Skin epidermis (tissue), 12 donors: ENCODE results near the gene PI4KB.

Source experiments
- H3K27ac ChIP-seq, 21 experiments: fragments of 200-600 bp; sonication (generic) in 11 of 21; one replicate each; pipeline ENCODE4 v1.5.0; 2020; ENCODE audit warnings: mild to moderate bottlenecking in 3 of 21, inconsistent platforms in 2 of 21, moderate library complexity in 2 of 21
- H3K4me3 ChIP-seq, 7 experiments: fragments of 200-600 bp; sonication (generic) in 2 of 7; one replicate each; pipeline ENCODE4 v1.5.0; 2020; ENCODE audit warnings: inconsistent platforms in 2 of 7, mild to moderate bottlenecking in 2 of 7, moderate library complexity in 1 of 7

The PI4KB gene

DNA sequence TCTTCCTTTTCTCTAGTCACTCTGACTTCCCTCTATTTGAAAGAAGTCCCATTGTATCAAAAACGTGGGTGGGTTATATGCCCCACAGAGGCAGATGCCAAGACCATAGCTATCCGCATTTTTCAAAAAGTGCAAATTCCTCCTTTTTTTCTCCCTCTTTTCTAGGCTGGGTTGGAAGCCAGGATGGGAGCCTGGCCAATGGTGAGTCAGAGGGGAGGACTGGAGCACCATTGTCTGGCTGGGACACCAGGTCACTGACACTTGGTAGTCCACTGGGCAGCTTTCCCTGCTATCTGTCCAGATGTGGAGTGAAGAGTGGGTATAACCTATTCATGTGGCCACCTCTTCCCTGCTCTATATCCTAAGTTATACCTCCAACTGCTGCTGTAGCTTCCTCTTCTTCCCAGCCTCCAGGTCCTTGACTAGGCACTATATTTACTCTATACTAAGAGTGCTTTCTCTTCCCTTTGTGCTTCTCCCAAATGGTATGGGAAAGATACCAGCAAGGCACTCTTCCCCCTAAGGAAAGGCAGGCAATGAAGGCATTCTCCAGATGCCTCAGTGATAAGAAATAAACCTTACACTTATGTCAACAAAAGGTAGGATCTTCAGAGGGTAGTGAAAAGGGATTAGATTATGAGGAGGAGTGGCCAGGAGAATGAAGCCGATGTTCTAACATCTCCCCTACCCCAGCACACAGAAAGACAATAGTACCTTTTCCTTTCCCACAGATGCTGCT lies 12.9 kb downstream of the PI4KB start:
- Histone ChIP-seq H3K27ac (peak overlapping the region in 4 of 21 experiments; percentile 12 to 80 (median 28)), H3K4me3 (no peak overlapping the region)

DNA sequence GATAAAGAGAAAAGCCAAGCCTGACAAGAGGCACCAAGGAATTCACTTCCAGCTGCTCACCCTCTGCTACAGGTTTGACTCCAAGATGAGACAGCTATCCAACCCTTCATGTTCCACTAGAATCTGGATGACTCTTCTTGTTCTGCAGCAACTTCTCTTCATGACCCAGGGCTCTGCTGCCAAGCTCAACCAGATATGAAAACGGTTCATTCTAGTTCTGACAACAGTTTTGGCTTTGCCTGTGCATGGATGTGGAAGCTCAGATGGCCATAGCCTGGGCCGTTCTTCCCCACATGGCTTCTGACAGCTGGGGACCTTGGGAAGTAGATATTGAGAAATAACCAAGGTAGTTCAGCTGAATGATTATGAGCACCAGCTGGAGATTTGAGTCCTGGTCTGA lies 13.7 kb downstream of the PI4KB start:
- H3K27ac ChIP-seq: peak overlapping the region in 6 of 21 experiments; percentile 13 to 84 (median 50)
- no peak overlapping the region for H3K4me3 ChIP-seq

DNA sequence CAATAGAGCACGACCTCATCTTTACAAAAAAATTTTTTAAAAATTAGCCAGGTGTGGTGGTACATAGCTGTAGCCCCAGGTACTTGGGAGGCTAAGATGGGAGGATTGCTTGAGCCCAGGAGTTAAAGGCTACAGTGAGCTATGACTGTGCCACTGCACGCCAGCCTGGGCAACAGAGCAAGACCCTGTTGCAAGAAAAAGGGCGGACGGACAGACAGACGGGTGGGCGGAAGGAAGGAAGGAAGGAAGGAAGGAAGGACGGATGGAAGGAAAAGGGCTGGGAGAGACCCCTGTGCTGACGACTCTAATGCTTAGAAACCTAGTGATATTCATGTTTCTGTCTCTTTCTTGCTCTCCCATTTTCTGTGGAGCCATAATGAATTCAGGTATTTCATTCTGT lies 14.4 kb downstream of the PI4KB start:
- H3K4me3 ChIP-seq: no peak overlapping the region

DNA sequence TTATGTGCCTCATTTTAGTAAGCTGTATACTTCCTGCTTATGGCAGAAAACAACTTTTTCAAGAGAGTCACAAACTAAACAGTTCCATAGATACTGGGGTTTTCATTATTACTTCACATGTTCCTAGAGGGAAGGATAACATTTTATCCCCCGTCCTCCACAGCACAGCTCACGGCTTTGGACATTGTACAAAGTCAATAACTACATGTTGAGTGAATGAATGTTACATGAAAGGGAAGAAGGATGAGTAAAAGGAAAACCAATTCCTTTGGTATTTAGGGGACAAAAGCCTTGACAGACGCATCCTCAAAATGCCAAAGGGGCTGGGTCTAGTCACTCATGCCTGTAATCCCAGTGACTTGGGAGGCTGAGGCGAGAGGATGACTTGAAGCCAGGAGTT lies 14.8 kb downstream of the PI4KB start:
- Histone ChIP-seq H3K4me3 (no peak overlapping the region), H3K27ac (peak overlapping the region in 19 of 21 experiments; percentile 15 to 84 (median 71))

More for the DNA sequence above, 14.4 kb downstream of the PI4KB start:
- peak overlapping the region in 8 of 21 experiments; percentile 58 to 84 (median 78) for H3K27ac ChIP-seq

DNA sequence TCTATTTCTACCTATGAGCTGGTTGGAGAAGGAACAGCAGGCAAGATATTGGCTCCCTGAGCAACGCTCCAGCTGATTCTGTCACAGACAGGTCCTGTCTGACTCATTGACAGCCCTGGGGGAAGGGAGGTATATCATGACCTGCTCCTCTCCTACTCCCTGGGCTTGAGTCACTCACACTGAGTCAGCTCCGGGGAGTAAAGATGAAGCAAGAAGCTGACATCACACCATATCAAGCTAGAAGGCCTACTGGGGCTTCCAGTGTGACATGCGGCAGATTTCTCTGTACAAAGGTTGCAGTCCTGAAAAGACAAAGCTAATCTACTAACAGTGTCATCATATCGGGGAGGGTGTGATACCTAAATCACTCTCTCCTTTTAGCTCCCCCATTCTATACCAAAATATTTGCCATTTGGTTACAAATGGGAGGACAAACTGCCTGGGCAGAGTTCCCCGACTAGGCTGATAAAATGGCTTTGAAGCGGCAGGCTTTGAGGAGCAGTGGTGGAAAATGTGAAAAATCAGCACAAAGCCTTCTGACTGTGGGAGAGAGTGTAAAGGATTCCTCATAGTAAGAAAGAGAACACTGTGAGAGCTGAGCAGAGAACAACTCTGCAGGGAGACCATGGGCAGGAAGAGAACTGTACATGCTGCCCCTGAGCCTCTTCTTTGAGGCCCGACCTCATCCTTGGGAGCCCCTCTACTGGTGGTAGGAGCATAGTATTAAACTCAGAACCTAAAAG lies 15.5 kb downstream of the PI4KB start:
- no peak overlapping the region for H3K4me3 ChIP-seq
- H3K27ac ChIP-seq: peak overlapping the region in 20 of 21 experiments; percentile 15 to 84 (median 72)

DNA sequence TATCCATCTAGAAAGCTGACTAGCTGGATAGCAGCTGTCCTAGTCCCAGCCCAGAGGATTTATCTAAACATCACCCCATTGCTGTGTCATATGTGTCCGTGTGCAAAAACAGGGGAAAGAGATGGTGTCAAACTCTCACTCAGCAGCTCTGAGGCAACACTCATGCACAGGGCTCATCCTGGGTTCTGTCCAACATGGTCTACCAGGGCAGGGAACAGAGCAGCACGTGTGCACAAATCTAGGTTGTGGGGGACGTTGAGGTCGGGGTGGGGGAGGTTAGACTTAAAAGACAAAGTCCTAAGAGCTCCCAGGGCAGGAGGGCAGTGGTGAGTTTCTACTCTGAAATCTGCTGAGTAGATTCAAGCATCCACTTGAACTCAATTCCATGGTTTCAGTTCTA lies 16.2 kb downstream of the PI4KB start:
- peak overlapping the region in 16 of 21 experiments; percentile 6 to 80 (median 47) for H3K27ac ChIP-seq
- H3K4me3 ChIP-seq: no peak overlapping the region

DNA sequence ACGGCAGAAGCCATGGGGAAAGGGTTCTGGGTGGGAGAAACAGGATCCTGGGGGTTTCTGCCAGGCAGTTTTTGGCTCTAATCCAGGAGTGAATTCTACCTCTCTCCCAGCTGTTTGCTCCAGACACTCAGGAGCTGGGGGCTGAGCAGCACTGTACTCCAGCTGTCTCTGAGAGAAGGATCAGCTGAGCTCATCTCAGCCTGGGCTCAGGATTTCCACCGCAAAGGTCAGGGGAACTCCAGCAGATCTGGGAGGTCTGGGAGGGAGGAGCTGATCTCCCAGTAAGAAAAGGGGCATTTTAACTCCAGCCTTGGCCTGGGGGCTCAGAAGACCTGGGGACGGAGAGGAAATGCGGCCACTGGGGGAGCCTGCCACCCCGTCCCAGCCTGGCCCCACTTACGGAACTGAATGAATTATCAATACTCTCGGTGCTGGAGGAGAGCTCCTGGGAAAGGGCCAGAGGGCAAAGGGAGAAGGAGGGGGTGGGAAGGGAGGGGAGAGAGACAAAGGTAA lies 17.3 kb downstream of the PI4KB start:
- H3K27ac ChIP-seq: peak overlapping the region in 11 of 21 experiments; percentile 1 to 80 (median 42)
- no peak overlapping the region for H3K4me3 ChIP-seq

DNA sequence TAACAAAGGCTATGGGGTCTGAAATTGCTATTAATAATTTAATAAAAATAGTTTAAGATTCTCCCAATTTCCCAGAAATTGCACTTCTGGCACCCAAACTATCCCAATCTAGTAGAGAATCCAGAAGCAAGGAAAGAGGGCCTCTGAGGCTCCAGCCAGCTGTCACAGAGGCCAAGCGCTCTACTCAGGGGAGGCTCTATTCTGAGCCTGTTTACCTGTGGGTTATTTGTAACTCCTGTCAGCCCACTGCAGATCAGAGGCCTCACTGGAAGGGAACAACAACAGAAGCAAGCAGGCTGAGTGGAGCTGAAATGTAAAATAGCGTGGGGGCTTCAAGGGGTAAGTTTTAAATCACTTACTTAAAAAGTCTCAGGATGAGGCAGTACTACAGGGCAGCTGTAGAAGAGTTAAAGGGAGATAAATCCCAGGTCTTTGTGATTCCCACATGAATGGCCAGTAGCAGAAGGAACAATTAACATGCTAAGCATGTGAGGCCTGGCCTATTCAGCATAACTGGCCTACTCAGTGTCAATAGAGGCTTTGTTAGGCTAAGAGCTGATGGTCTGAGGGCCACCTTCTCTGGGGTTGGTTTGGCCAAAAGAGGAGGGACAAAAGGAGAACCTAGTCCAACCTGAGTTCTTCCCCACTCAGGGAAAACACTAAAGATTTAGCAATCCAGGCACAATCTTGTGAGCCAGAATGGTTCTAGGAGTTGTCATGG lies 32.3 kb downstream of the PI4KB start:
- Histone ChIP-seq H3K27ac (peak overlapping the region in 1 of 21 experiments; percentile 3), H3K4me3 (no peak overlapping the region)

DNA sequence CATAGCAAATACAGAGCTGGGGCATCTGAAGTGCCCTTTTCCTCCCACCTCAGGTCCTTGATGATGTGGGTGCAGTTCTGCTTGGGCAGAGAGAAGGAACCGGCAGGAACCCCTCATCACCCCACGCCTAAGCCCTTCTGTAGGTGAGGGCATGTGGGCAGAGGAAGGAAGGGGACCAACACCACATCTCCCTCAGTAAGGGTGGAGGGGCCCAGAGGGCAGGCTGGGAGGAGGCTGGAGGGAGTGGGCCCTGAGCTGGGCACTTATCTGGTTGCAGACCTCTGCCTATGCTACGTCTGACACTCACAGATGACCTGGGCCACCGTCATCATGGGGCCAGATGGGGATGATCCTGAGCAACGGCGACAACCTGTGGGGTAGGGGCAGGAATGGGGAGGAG lies 34.1 kb downstream of the PI4KB start:
- H3K4me3 ChIP-seq: no peak overlapping the region
- peak overlapping the region in 2 of 21 experiments; percentile 25 to 38 for H3K27ac ChIP-seq

DNA sequence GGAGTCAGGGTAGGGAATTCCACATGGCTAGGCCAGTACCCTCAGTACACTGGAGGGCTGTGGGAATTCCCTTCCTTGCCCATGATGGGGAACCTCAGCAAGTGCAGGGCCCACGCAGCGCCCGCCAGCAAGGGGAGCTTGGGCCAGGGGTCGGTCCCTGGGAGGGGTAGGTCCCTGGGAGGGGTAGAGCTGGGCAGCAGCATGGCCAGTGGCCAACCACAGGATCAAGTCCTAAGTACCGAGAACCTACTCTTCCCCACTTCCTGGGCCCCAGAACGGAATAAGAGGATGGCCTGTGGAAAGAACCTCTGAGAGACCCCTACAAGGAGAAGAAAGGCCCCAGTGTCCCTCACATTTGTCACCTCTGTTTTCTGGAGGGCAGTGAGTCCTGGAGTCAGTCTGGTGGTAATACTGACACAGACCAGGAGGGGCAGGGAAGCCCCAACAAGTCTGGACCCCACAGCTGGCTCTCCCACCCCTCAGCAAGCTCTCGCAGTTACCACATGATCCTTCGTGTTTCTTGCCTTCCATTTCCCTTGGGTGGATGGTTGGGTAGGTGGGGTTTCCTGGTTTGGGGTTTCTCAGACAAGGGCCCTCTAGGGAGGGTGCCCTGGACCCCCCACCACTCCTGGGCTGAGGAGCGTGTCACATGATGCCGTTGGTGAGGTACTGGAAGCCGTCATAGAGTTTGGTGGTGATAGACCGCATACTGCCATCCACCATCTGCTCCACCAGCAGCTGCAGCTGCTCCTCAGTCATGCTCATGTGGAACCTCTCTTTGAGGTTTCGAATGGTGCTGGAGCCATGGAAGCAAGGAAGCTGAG lies 34.8 kb downstream of the PI4KB start:
- no peak overlapping the region for H3K4me3 ChIP-seq
- H3K27ac ChIP-seq: peak overlapping the region in 3 of 21 experiments; percentile 25 to 36 (median 27)

DNA sequence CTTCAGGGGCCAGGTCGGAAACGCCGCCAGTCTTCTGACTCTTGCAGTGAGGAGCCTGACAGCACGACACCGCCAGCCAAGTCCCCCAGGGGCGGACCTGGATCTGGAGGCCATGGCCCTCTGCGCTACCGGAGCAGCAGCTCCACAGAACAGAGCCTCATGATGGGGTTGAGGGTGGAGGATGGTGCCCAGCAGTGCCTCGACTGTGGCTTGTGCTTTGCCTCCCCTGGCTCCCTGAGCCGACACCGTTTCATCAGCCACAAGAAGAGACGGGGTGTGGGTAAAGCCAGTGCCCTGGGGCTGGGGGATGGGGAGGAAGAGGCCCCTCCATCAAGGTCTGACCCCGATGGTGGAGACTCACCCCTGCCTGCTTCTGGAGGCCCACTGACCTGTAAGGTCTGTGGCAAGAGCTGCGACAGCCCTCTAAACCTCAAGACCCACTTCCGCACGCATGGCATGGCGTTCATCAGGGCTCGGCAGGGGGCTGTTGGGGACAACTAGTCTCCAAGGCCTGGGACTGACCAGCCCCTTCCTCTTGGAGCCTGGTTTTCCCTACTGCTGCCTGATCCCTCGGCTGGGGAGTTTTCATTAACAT lies 36.4 kb downstream of the PI4KB start:
- no peak overlapping the region for H3K4me3 ChIP-seq

DNA sequence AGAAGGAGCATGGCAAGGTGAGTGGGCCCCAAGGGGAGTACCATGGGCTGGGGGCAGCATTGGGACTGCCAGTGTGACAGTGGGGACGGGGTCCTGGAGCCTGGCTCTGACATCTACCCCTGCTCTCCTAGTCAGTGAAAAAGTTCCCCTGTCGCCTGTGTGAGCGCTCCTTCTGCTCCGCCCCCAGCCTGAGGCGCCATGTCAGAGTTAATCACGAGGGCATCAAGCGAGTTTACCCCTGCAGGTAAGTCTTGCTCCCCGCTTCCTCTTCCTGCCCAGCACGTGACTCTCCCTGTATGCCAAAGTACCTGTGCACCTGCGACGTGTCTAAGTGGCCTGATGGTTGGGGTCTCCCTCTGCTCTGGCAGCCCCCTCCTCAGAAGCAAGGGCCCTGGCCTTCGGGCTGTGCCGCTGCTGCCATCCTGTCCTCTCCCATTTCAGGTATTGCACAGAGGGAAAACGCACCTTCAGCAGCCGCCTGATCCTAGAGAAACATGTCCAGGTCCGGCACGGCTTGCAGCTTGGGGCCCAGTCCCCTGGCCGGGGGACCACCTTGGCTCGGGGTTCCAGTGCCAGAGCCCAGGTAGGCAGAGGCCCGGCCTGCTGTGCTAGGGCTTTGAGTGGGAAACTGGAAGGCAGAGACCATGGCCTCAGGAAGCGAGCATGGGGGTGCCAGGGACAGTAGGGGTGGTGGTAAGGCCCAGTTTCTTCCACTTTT lies 37.1 kb downstream of the PI4KB start:
- Histone ChIP-seq H3K27ac (peak overlapping the region in 1 of 21 experiments; percentile 55), H3K4me3 (no peak overlapping the region)

More for the DNA sequence above, 36.4 kb downstream of the PI4KB start:
- no peak overlapping the region for H3K27ac ChIP-seq

DNA sequence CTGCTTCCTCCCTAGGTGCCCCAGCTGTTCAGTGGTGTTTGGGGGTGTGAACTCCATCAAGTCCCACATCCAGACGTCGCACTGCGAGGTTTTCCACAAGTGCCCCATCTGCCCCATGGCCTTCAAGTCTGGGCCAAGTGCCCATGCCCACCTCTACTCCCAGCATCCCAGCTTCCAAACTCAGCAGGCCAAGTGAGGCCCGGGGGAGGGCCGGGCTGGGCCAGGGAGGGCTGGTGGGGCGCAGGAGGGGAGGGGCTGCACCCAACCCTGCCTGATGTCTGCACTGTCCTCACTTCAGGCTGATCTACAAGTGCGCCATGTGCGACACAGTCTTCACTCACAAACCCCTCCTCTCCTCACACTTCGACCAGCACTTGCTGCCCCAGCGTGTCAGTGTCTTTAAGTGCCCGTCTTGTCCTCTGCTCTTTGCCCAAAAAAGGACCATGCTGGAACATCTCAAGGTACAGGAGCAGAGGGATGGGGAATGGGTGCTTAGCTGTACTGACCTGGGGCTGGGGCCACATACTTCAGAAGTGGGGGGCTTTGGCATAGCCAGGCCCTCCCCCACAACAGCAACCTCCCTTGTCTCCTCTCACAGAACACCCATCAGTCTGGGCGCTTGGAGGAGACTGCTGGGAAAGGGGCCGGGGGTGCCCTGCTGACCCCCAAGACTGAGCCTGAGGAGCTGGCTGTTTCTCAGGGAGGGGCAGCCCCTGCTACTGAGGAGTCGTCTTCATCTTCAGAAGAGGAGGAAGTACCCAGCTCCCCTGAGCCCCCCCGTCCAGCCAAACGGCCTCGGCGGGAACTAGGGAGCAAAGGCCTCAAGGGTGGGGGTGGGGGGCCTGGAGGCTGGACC lies 37.9 kb downstream of the PI4KB start:
- Histone ChIP-seq H3K27ac (peak overlapping the region in 2 of 21 experiments; percentile 21 to 55), H3K4me3 (no peak overlapping the region)

DNA sequence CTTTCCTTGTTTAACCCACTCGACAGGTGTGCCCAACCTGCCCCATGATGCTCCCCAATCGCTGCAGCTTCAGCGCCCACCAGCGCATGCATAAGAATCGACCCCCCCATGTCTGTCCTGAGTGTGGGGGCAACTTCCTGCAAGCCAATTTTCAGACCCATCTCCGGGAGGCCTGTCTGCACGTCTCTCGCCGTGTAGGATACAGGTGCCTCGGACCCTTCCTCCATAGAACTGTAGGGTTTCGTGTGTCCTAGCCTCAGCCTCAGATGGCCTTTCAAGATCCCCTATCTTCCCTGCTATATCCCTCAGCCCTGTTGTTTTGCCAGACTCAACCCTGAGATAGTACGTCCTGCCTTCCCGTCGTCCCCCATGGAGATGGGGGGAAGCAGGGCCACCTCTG lies 38.7 kb downstream of the PI4KB start:
- H3K4me3 ChIP-seq: no peak overlapping the region
- peak overlapping the region in 1 of 21 experiments; percentile 21 for H3K27ac ChIP-seq

DNA sequence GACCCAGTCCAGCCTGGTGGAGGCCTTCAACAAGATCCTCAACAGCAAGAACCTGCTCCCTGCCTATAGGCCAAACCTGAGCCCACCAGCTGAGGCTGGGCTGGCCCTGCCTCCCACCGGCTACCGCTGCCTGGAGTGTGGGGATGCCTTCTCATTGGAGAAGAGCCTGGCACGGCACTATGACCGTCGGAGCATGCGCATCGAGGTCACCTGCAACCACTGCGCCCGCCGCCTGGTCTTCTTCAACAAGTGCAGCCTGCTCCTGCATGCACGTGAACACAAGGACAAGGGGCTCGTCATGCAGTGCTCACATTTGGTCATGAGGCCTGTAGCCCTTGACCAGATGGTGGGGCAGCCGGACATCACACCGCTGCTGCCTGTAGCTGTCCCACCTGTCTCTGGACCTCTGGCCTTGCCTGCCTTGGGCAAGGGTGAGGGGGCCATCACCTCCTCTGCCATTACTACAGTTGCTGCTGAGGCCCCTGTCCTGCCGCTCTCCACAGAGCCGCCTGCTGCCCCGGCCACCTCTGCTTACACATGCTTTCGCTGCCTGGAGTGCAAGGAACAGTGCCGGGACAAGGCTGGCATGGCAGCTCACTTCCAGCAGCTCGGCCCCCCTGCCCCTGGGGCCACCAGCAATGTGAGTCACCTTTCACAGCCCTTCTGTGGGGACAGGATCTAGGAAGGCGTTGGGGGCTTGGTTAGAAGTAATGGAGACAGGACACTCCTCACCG lies 39.3 kb downstream of the PI4KB start:
- Histone ChIP-seq H3K4me3 (no peak overlapping the region), H3K27ac (no peak overlapping the region)

DNA sequence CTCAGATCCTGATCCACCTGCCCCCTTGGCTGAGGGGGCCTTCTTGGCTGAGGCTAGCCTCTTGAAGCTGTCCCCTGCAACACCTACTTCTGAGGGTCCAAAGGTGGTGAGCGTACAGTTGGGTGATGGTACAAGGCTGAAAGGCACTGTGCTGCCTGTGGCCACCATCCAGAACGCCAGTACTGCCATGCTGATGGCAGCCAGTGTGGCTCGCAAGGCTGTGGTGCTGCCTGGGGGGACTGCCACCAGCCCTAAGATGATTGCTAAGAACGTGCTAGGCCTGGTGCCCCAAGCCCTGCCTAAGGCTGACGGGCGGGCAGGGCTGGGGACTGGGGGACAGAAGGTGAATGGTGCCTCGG lies 39.9 kb downstream of the PI4KB start:
- H3K4me3 ChIP-seq: no peak overlapping the region
- no peak overlapping the region for H3K27ac ChIP-seq
